CD4-positive, alpha-beta memory T cell (primary cell): ENCODE measurements around the gene SAMSN1. TPM values are rescaled to one million over a fixed set of nuclear protein-coding genes. Genes with fewer than 3 reads are reported as not detected.

ENCODE experiments used
- CTCF ChIA-PET: fragments of 350-600 bp; sonication (Branson Sonifier 250); formaldehyde crosslinking; loops from one replicate; lab custom pipeline; 2021; ENCODE audit warnings: inconsistent platforms; ENCODE audit not compliant: partially characterized antibody; lab: Charles Lee
- POLR2A ChIA-PET: fragments of 350-600 bp; sonication (Branson Sonifier 250); formaldehyde crosslinking; loops from one replicate; lab custom pipeline; 2021; ENCODE audit not compliant: partially characterized antibody; lab: Charles Lee
- DNase-seq, 5 donors: peaks; one replicate each; pipeline versions ENCODE4 v3.0.0 to v3.0.0-alpha.2; 2020 to 2022; ENCODE audit warnings: mixed read lengths in 1 of 5
- H3K27ac ChIP-seq: one replicate; pipeline ENCODE4 v1.7.0; 2013; ENCODE audit warnings: low read depth, low read length
- H3K27me3 ChIP-seq: 2 replicates; pipeline ENCODE4 v1.7.0; 2013; ENCODE audit warnings: mild to moderate bottlenecking, low read length, moderate library complexity; ENCODE audit not compliant: insufficient read depth
- H3K36me3 ChIP-seq: 2 replicates; pipeline ENCODE4 v1.7.0; 2013; ENCODE audit warnings: mild to moderate bottlenecking, low read length, moderate library complexity; ENCODE audit not compliant: insufficient read depth
- H3K4me1 ChIP-seq: 2 replicates; pipeline ENCODE4 v1.7.0; 2013; ENCODE audit warnings: mild to moderate bottlenecking, low read length, moderate library complexity; ENCODE audit not compliant: insufficient read depth
- H3K4me3 ChIP-seq, 2 donors: one replicate each; pipeline ENCODE4 v1.7.0; 2013; ENCODE audit warnings: low read length in 2 of 2, mild to moderate bottlenecking in 1 of 2
- H3K9me3 ChIP-seq, 2 donors: one replicate each; pipeline ENCODE4 v1.7.0; 2013; ENCODE audit warnings: low read length in 2 of 2, control low read depth in 1 of 2; ENCODE audit not compliant: control insufficient read depth in 1 of 2
- H3K27ac Mint-ChIP-seq, 7 donors: one replicate each; pipeline ENCODE4 v1.8.0; 2020 to 2021; ENCODE audit warnings: mixed read lengths in 7 of 7, mild to moderate bottlenecking in 6 of 7, inconsistent platforms in 3 of 7, moderate library complexity in 3 of 7
- H3K27me3 Mint-ChIP-seq, 2 donors: one replicate each; pipeline ENCODE4 v1.8.0; 2020 to 2021; ENCODE audit warnings: mixed read lengths in 2 of 2
- H3K36me3 Mint-ChIP-seq, 2 donors: one replicate each; pipeline ENCODE4 v1.8.0; 2020 to 2021; ENCODE audit warnings: mixed read lengths in 2 of 2, inconsistent platforms in 1 of 2, mild to moderate bottlenecking in 1 of 2
- H3K4me1 Mint-ChIP-seq, 4 donors: one replicate each; pipeline ENCODE4 v1.8.0; 2020 to 2021; ENCODE audit warnings: mixed read lengths in 4 of 4, mild to moderate bottlenecking in 1 of 4
- H3K4me3 Mint-ChIP-seq, 8 donors: one replicate each; pipeline ENCODE4 v1.8.0; 2020 to 2021; ENCODE audit warnings: mixed read lengths in 8 of 8, mild to moderate bottlenecking in 7 of 8, moderate library complexity in 6 of 8, inconsistent platforms in 3 of 8
- H3K9me3 Mint-ChIP-seq, 8 donors: one replicate each; pipeline ENCODE4 v1.8.0; 2020 to 2021; ENCODE audit warnings: mixed read lengths in 8 of 8, mild to moderate bottlenecking in 5 of 8, inconsistent platforms in 3 of 8, moderate library complexity in 1 of 8
- intact Hi-C: fragments of 100-400 bp; cut with micrococcal nuclease; formaldehyde crosslinking; loops from one replicate; pipeline ENCODE4 v1.15.1; 2023
- polyA plus RNA-seq, 2 donors: library from polyadenylated mRNA; unstranded; fragments of 300-500 nt; fragmentation: Illumina TruSeq; gene quantifications; one replicate each; pipeline ENCODE4 v1.2.3, GENCODE V29; 2021
- total RNA-seq, 2 experiments: library from RNA; stranded (reverse); gene quantifications; one replicate each; pipeline ENCODE4 v1.2.3, GENCODE V29; 2021

Gene SAMSN1
- total and polyA plus RNA-seq, 4 experiments from 2014 or later, result 50.8 to 59.5 (median 57.1) TPM

DNA sequence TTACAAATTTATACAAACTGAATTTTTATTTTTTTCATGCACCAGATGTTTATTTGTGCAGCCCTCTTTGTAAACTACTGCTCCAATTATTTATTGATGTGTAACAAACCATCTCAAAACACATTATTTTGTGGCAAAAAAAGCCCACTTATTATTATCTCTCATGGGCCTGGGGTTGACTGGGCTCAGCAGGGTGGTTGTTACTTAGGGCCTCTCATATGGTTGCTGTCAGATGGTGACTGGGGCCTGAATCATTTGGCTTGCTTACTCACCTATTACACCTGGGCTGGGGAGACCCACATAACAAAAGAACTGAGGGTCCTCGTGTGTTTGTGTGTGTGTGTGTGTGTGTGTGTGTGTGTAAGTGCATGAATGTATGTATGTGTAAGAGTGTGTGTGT lies 110.7 kb downstream of the SAMSN1 start:
- Mint-ChIP-seq H3K36me3 (no peaks in the 10 kb centered on the region), H3K4me3 (no peak overlapping the region), H3K27ac (no peak overlapping the region), H3K4me1 (no peaks in the 10 kb centered on the region), H3K27me3 (no peaks in the 10 kb centered on the region), H3K9me3 (peaks cover 2 to 8% (median 4%) of the 10 kb centered on the region in 8 donors)
- no peaks in the 10 kb centered on the region for H3K4me1 ChIP-seq
- H3K27me3 ChIP-seq, result no peaks in the 10 kb centered on the region
- no peak for DNase-seq
- ChIA-PET CTCF (no interaction called here), POLR2A (no interaction called here)
- no peaks in the 10 kb centered on the region for H3K9me3 ChIP-seq
- H3K27ac ChIP-seq, result no peak overlapping the region
- no peak overlapping the region for H3K4me3 ChIP-seq
- H3K36me3 ChIP-seq, result no peaks in the 10 kb centered on the region
- intact Hi-C loops, result no loop called here

Other genes starting within 250 kb of the SAMSN1 start
- gene HSPA13, start 163.2 kb downstream of the SAMSN1 start, total RNA-seq, result 10 to 100 TPM; 32.0 to 38.5 TPM
- 10 to 100 TPM; 15.8 to 16.3 TPM for gene HSPA13, start 163.2 kb downstream of the SAMSN1 start, polyA plus RNA-seq